Measurements from ENCODE around the gene AUTS2. TPM values are rescaled to one million over a fixed set of nuclear protein-coding genes. Genes with fewer than 3 reads are reported as not detected.

Gene AUTS2
- polyA plus RNA-seq, 5 donors: 85.0 to 114 (median 97.6) TPM

GRCh38 chr7:69845721-69846495 is 247.6 kb downstream of the AUTS2 start:
- DNase-seq: no peak

- DNase-seq: no peak
Measured at GRCh38 chr7:69847921-69848612, 249.8 kb downstream of the AUTS2 start.

- DNase-seq: no peak
Measured at GRCh38 chr7:69849268-69849667, 251.0 kb downstream of the AUTS2 start.

GRCh38 chr7:69857014-69857413 is 258.7 kb downstream of the AUTS2 start:
- DNase-seq: no peak

- DNase-seq: no peak
Measured at GRCh38 chr7:69858471-69858870, 260.2 kb downstream of the AUTS2 start.

GRCh38 chr7:69859342-69859741 is 261.1 kb downstream of the AUTS2 start:
- DNase-seq: no peak

GRCh38 chr7:69860486-69860885 is 262.2 kb downstream of the AUTS2 start:
- DNase-seq: no peak

GRCh38 chr7:69860941-69861622 is 262.8 kb downstream of the AUTS2 start:
- DNase-seq: no peak

- no peak for DNase-seq
Measured at GRCh38 chr7:69862413-69863064, 264.3 kb downstream of the AUTS2 start.

- no peak for DNase-seq
Measured at GRCh38 chr7:69864274-69864673, 266.0 kb downstream of the AUTS2 start.

- DNase-seq: no peak
Measured at GRCh38 chr7:69864822-69865221, 266.5 kb downstream of the AUTS2 start.

- DNase-seq: no peak
Measured at GRCh38 chr7:69868921-69869320, 270.6 kb downstream of the AUTS2 start.

- no peak for DNase-seq
Measured at GRCh38 chr7:69871213-69871885, 273.1 kb downstream of the AUTS2 start.

GRCh38 chr7:69871886-69872569 is 273.8 kb downstream of the AUTS2 start:
- no peak for DNase-seq

- no peak for DNase-seq
Measured at GRCh38 chr7:69873512-69873911, 275.2 kb downstream of the AUTS2 start.

GRCh38 chr7:69878015-69878414 is 279.7 kb downstream of the AUTS2 start:
- DNase-seq: no peak

- DNase-seq: no peak
Measured at GRCh38 chr7:69878591-69878990, 280.3 kb downstream of the AUTS2 start.

- DNase-seq: no peak
Measured at GRCh38 chr7:69879989-69880388, 281.7 kb downstream of the AUTS2 start.

GRCh38 chr7:69880840-69881239 is 282.6 kb downstream of the AUTS2 start:
- DNase-seq: no peak

- DNase-seq: no peak
Measured at GRCh38 chr7:69882269-69882668, 284.0 kb downstream of the AUTS2 start.

GRCh38 chr7:69883399-69883891 is 285.2 kb downstream of the AUTS2 start:
- DNase-seq: no peak
